Left ventricle myocardium inferior (tissue), 1 donor: ENCODE data around the gene RBFOX1. TPM values are rescaled to one million over a fixed set of nuclear protein-coding genes. Genes with fewer than 3 reads are reported as not detected.

Source experiments
- DNase-seq: peaks from one replicate; pipeline ENCODE4 v3.0.0-alpha.2; 2020
- H3K27ac ChIP-seq: fragments of 200-600 bp; replicated peaks from 2 replicates; pipeline ENCODE4 v1.8.0; 2021
- H3K27me3 ChIP-seq: fragments of 200-600 bp; 2 replicates; pipeline ENCODE4 v1.8.0; 2021; ENCODE audit warnings: low read depth
- H3K36me3 ChIP-seq: fragments of 200-600 bp; 2 replicates; pipeline ENCODE4 v1.8.0; 2021
- H3K4me1 ChIP-seq: fragments of 200-600 bp; 2 replicates; pipeline ENCODE4 v1.8.0; 2021
- H3K4me3 ChIP-seq: fragments of 200-600 bp; 2 replicates; pipeline ENCODE4 v1.8.0; 2021; ENCODE audit warnings: mild to moderate bottlenecking, moderate library complexity
- H3K9me3 ChIP-seq: fragments of 200-600 bp; replicated peaks from 2 replicates; pipeline ENCODE4 v1.8.0; 2021
- CTCF ChIP-seq: fragments of 200-600 bp; IDR thresholded peaks from 2 replicates; pipeline ENCODE4 v1.8.0; 2021; ENCODE audit warnings: antibody characterized with exemption, mild to moderate bottlenecking, borderline replicate concordance
- intact Hi-C: fragments of 100-400 bp; cut with micrococcal nuclease; formaldehyde crosslinking; loops from one replicate; pipeline ENCODE4 v1.11.0; 2022
- total RNA-seq: library from RNA; stranded (reverse); fragmentation: NEBNext Ultra II Directional; extraction: Animal tissue kit (Norgen Biotek cat#: 25700); gene quantifications from one replicate; pipeline ENCODE4 v1.2.1, GENCODE V29; 2021
- donor health status: DM: no; HTN: yes; CAD: no; lungs with severe emphysema.

RBFOX1 gene
- total RNA-seq, 1 donor from 2014 or later: 71.8 TPM

GRCh38 chr16:7513429-7513828 lies 180.8 kb downstream of the RBFOX1 start:
- no peak overlapping the region for H3K4me3 ChIP-seq
- no peaks in the 10 kb centered on the region for H3K27me3 ChIP-seq
- intact Hi-C loops: no loop called here

GRCh38 chr16:7515543-7515942 lies 182.9 kb downstream of the RBFOX1 start:
- intact Hi-C loops: no loop called here
- Histone ChIP-seq H3K4me1 (peaks cover 26% of the 10 kb centered on the region), H3K4me3 (no peak overlapping the region), H3K9me3 (peaks cover 4% of the 10 kb centered on the region), H3K27ac (no peak overlapping the region), H3K36me3 (peaks cover 6% of the 10 kb centered on the region), H3K27me3 (no peaks in the 10 kb centered on the region)
- no peak for DNase-seq
- no peak for TF ChIP-seq CTCF

More at GRCh38 chr16:7513429-7513828, 180.8 kb downstream of the RBFOX1 start:
- Histone ChIP-seq H3K9me3 (peaks cover 4% of the 10 kb centered on the region), H3K27ac (no peak overlapping the region), H3K4me1 (peaks cover 23% of the 10 kb centered on the region), H3K36me3 (peaks cover 5% of the 10 kb centered on the region)
- TF ChIP-seq CTCF: no peak
- no peak for DNase-seq

GRCh38 chr16:7517496-7517895 lies 184.9 kb downstream of the RBFOX1 start:
- H3K4me1 ChIP-seq: peaks cover 33% of the 10 kb centered on the region
- H3K27me3 ChIP-seq: no peaks in the 10 kb centered on the region
- H3K27ac ChIP-seq: no peak overlapping the region
- TF ChIP-seq CTCF: no peak
- no peak overlapping the region for H3K4me3 ChIP-seq
- H3K36me3 ChIP-seq: peaks cover 6% of the 10 kb centered on the region
- intact Hi-C loops: no loop called here
- no peak for DNase-seq
- peaks cover 4% of the 10 kb centered on the region for H3K9me3 ChIP-seq

GRCh38 chr16:7518158-7518557 lies 185.5 kb downstream of the RBFOX1 start:
- Histone ChIP-seq H3K4me1 (peaks cover 33% of the 10 kb centered on the region), H3K36me3 (peaks cover 6% of the 10 kb centered on the region), H3K9me3 (peaks cover 4% of the 10 kb centered on the region), H3K27ac (no peak overlapping the region), H3K27me3 (no peaks in the 10 kb centered on the region), H3K4me3 (no peak overlapping the region)
- intact Hi-C loops: no loop called here
- no peak for DNase-seq
- TF ChIP-seq CTCF: no peak

GRCh38 chr16:7521834-7522233 lies 189.2 kb downstream of the RBFOX1 start:
- no peak for TF ChIP-seq CTCF
- Histone ChIP-seq H3K9me3 (no peaks in the 10 kb centered on the region), H3K4me3 (no peak overlapping the region), H3K36me3 (peaks cover 6% of the 10 kb centered on the region), H3K4me1 (peaks cover 56% of the 10 kb centered on the region), H3K27ac (no peak overlapping the region), H3K27me3 (no peaks in the 10 kb centered on the region)
- intact Hi-C loops: no loop called here
- DNase-seq: no peak

- intact Hi-C loops: no loop called here
- no peak for TF ChIP-seq CTCF
- Histone ChIP-seq H3K4me3 (no peak overlapping the region), H3K4me1 (peaks cover 58% of the 10 kb centered on the region), H3K27ac (peak overlapping the region; percentile 55), H3K27me3 (no peaks in the 10 kb centered on the region), H3K9me3 (no peaks in the 10 kb centered on the region), H3K36me3 (no peaks in the 10 kb centered on the region)
- DNase-seq: no peak
Measured at GRCh38 chr16:7524419-7524818, 191.8 kb downstream of the RBFOX1 start.
